ENCODE data around the gene DRC7.

DNA sequence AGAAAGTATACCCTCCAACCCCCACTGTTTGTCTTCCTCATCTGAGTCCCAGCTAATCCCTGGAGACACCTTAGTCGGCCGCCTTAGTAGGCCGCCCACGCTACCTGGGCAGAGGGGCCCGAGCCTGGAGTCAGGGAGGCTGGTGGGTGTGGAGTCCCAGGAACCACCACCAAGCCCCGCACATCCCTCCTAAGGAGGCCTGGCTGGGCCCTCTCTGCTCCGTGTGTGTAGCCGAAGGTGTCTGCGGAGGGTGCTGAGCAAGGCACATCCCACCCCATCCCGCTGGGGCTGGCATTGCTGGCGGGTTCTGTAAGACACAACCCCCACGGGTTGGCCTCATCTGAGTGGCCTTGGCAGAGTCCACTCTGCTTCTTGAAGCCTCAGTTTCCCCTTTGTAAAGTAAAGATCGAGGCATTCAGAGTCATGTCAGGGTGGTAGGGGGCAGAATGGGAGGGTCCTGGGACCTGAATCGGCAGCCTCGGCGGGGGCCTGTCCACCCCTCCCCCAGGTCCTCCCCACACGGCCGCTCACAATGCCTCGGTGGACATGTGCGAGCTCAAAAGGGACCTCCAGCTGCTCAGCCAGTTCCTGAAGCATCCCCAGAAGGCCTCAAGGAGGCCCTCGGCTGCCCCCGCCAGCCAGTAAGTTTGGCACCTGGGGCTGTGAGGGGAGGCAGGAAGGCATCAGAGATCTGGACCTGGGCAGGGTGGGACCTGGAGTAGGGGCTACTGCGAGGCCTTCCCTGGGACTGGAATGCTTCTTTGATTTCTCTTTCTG lies 41.7 kb upstream of the DRC7 start:
- TF ChIP-seq, protein P1, sequence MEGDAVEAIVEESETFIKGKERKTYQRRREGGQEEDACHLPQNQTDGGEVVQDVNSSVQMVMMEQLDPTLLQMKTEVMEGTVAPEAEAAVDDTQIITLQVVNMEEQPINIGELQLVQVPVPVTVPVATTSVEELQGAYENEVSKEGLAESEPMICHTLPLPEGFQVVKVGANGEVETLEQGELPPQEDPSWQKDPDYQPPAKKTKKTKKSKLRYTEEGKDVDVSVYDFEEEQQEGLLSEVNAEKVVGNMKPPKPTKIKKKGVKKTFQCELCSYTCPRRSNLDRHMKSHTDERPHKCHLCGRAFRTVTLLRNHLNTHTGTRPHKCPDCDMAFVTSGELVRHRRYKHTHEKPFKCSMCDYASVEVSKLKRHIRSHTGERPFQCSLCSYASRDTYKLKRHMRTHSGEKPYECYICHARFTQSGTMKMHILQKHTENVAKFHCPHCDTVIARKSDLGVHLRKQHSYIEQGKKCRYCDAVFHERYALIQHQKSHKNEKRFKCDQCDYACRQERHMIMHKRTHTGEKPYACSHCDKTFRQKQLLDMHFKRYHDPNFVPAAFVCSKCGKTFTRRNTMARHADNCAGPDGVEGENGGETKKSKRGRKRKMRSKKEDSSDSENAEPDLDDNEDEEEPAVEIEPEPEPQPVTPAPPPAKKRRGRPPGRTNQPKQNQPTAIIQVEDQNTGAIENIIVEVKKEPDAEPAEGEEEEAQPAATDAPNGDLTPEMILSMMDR (IDR thresholded peaks at IDR 0.05), result no peak
- TF ChIP-seq POLR2A (IDR thresholded peaks at IDR 0.05), result no peak
- no peak for TF ChIP-seq POLR2AphosphoS5 (IDR thresholded peaks at IDR 0.05)

Measured in breast epithelium (tissue), 3 donors.